ENCODE results near the gene FOCAD.

The FOCAD gene, protein sequence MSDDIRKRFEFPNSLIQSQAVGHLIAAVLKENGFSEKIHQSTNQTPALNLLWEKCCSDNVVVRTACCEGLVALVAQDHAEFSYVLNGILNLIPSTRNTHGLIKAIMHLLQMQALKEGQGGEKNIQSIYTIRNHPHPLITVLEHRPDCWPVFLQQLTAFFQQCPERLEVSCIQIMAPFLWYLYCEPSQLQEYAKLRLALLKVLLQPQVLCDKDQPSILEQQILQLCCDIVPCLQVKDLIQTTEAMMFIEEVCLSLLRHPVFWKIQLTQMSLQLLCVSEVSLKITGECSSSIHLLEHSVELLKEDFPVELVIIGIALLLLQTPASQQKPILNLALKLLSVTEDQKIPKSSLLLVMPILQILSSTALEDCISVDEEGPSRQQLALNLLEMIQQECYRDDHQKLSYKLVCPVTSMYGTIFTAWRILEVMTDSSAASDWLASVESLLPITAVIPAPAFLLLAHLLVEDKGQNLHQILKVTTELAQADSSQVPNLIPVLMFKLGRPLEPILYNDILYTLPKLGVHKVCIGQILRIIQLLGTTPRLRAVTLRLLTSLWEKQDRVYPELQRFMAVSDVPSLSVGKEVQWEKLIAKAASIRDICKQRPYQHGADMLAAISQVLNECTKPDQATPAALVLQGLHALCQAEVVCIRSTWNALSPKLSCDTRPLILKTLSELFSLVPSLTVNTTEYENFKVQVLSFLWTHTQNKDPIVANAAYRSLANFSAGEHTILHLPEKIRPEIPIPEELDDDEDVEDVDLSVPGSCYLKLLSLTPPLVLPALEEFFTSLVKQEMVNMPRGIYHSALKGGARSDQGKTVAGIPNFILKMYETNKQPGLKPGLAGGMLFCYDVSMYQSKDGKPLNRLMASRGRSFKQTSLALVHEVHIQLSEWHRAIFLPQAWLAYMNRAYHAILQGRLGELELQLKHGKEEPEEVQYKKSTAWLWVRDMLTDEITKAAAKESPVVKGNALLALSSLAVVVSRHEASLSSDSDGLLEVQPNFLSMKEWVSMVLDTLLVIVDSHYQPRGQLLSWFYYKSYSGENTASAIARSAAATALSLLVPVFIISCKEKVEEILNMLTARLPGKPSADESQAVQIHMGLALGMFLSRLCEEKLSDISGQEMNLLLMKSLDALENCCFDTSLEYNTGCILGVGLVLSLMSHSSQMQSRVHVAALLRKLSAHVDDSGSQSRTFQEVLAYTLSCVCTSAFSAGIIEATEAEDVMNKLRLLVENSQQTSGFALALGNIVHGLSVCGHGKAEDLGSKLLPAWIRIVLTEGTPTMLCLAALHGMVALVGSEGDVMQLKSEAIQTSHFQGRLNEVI (N-terminal part only)

DNA sequence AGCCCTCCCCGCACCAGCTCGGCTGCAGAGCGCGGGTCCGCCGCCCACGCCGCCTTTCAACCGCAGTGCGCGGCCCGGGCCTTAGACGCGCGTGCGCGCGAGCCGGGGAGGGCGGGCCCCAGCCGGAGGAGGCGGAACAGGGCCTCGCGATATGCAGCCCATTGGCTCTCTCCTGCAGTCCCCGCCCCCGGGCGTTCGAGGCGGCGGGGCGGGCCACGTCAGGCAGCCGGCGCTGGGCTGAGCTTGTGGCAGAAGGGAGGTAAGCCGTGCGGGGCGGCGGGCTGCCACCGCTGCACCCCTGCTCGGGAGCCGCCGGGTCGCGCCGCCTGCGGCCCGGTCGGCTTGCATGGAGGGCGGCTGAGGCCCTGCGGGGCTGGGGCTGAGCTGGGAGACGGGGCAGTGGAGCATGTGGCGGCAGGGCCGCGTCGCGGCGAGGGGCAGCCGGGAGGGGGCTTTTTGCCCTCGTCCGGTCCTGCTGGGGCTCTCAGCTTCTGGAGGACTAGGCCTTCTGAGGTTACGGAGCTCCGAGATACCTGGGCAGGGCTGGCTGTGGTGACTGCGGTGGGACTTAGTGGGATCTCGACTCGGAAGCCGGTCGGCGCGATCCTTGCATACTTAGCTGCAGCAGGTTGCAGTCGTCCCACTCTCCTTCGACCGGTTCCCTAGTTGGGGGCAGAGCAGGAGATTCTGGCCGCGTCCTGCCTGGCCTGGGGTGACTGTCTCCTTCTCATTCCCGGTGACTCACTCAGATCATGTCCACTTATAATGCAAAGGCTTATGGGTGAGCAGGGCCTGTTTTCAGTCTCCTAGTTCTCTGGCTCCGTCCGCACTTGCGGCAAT lies at the start of gene FOCAD:
FOCAD (plus strand) TSS at position 225 of the 840 bp plus-strand sequence. CDS start 31,095 bp downstream, outside the sequence.
- peak; percentile 92 to 96 (median 93) for DNase-seq

DNA sequence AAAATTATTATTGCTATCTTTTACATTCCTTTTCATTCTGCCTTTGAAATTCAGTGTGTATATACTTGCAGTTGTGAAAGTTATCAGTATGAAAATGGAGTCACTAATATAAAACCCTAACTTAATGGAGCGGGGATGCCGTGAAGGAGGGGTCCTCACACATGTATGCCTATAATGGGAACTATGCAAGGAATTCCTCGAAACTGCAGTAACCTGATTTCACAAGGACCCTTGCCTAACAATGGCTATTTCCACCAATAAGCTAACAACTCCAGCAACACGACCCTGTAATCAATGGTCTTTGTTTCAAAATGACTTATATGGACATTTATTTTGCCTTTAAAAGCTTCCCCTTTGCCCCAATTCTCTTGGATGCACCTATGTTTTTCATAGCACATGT lies 49.2 kb upstream of the FOCAD start:
- no peak for DNase-seq

DNA sequence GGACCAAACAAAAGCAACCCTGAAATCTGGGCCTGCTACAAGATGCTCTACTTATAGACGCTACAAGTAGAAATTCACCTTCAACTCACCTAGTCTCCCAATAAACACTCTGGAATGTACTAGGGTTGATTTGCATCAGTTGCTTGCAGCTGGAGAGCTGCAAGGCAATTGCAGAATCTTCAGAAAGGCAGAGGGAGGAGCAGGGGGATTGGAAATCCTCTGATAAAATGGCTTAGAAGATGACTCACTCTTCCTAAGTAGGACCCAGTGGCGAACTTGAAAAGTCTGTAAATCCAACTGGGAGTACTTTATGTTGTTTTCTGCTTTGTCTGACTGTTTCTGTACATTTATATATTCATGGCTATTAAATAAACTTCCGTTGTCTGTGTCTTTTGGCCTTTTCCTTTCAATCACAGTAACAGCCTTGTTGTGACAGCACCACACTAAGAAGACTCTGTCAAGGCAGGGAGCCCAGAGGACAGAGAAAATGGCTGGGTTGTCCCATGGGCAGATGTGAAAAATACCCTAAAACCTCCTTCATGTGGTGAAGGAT lies 47.1 kb upstream of the FOCAD start:
- no peak for DNase-seq

DNA sequence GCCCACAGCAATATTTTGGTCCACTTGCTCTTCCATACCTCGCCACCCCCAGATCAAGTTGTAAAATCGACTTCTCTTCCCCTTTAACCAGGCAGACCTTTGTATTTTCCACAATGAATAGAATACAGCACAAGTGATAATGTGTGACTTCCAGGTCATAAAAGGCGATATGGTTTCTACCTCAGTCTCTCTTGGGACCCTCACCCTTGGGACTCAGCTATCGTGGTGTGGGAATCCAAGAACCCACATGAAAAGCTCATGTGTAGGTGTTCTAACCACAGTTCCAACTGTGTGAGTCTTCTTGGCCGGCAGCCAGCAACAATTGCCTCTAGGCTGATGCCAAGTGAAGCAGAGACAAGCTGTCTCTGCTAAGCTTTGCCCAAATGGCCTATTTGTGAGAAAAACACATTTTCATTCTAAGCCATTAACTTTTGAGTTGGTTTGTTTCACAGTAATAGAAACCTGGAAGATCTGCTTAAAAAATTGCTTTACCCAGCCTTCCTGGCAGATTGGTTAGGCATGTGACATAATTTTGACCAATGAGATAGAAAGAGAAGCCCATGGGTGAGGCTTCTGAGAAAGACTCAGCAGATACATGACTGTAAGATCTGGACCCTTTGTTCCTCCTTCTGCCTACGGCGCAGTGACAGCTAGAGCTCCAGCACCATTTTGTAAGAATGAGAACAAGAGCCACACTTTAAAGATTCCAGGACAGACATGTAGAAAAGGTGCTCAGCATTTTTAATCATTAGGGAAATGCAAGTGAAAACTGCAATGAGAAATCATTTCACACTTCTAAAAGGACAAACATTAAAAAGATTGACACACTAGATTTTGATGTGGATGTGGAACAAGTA lies 43.5 kb upstream of the FOCAD start:
- DNase-seq: peak; percentile 56 to 84 (median 72)

DNA sequence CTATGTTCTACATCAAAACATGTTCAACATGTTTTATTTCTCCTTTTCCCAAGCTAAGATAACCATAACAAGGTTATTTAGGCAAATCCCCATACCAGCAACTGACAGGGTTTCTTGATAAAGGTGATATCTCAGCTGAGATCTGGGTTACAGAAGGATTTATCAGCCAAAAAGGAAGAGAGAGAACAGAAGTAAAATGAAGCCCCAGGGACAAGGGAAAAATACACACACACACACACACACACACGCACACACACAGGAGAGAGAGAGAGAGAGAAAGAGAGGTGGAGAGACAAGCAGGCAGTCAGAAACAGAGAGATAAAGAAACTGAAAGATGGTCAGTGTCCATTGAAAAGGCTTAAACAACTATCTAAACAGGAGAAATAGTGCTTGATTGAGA lies 42.0 kb upstream of the FOCAD start:
- DNase-seq: no peak

DNA sequence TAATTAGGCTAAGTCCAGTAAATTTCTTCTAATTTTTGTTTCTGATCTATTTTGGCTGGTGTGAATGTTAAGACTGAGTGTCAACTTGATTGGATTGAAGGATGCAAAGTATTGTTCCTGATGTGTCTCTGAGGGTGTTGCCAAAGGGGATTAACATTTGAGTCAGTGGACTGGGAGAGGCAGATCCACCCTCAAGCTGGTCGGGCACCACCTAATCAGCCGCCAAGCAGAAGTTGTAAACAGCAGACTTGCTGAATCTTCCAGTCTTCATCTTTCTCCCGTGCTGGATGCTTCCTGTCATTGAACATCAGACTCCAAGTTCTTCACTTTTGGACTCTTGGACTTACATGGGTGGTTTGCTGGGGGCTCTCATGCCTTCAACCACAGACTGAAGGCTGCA lies 40.4 kb upstream of the FOCAD start:
- DNase-seq: no peak

DNA sequence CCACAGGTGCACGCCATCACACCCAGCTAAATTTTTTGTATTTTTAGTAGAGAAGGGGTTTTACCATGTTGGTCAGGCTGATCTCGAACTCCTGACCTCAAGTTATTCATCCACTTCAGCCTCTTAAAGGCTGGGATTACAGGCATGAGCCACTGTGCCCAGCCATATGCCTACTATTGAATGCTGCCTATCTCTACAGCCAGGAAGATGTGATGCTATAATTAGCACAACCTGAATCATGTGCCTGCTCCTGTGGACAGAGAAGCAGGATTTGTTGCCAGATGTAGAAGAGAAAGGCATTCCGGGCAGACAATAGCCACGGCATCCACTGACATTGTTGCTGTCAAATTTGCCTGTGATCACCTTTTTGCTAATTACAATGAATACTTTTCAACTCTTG lies 37.4 kb upstream of the FOCAD start:
- DNase-seq: no peak

DNA sequence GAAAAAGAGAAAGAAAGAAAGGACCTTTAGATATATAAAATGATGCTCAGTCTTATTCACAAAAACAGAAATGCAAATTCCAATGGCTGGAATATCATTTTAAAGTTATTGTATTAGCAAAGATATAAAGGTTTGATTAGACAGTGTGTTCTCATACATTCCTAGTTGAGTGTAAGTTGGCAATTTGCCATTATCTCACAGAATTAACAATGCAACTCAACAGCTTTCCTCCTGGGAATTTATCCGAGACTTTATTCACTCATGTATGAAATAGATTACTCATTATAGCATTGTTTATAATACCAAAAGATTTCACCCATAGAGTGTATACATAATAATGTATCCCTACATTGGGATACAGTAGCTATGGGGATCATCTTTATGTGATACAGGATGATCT lies 34.7 kb upstream of the FOCAD start:
- DNase-seq: no peak

DNA sequence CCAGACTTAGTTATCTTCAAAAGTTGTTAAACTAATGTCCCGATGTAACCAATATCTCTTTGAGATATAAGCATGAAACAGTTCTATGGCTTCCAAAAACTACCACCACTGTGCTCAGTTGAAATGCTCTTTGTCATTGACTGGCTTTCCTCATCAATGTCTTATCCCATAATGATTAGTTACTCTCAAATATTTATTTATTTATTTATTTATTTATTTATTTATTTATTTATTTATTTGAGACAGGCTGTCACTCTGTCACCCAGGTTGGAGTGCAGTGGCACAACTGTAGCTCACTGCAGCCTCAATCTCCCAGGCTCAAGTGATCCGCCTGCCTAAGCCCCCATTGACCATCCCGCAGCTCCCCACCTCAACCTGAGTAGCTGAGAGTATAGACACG lies 33.7 kb upstream of the FOCAD start:
- no peak for DNase-seq

DNA sequence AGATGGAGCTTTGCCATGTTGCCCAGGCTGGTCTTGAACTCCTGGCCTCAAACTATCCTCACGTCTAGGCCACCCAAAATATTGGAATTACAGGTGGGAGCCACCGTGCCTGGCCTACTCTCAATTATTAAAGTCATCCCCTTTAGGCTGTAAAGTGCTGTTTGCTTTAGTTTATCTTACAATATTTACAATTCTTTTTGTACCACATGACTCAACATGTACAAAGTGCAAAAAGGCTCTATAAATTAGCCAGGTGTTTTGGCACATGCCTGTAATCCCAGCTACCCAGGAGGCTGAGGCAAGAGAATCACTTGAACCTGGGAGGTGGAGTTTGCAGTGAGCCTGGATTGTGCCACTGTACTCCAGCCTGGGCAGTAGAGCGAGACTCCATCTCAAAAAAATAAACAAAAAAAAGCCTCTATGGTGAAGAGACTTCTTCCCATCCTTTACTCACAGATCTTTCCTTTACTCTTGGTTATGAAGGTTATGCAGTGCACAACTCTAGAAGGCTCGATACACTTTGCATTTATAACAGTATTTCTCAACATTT lies 33.2 kb upstream of the FOCAD start:
- no peak for DNase-seq

DNA sequence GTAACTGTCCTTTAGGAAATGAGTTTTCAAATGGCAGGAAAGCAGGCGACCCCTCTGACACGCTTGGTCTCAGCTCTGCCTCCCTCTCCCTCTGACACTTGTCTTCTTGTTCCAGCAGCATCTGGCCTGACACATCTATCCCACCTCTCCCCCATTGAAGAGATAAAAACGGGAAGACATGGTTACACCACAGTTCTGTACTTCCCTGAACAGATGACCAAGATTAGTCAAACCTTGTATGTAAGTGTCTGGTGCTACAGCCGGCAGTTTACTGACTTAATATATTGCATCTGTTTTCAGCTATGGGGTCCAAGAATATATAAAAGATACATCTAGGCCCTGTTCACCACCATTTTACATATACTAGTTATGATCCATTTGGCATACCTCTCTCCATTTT lies 32.1 kb upstream of the FOCAD start:
- no peak for DNase-seq

DNA sequence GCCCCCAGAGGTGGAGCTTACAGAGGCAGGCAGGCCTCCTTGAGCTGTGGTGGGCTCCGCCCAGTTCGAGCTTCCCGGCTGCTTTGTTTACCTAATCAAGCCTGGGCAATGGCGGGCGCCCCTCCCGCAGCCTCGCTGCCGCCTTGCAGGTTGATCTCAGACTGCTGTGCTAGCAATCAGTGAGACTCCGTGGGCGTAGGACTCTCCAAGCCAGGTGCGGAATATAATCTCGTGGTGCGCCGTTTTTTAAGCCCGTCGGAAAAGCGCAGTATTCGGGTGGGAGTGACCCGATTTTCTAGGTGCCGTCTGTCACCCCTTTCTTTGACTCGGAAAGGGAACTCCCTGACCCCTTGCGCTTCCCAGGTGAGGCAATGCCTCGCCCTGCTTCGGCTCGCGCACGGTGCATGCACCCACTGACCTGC lies 25.8 kb upstream of the FOCAD start:
- peak; percentile 18 to 54 (median 44) for DNase-seq

DNA sequence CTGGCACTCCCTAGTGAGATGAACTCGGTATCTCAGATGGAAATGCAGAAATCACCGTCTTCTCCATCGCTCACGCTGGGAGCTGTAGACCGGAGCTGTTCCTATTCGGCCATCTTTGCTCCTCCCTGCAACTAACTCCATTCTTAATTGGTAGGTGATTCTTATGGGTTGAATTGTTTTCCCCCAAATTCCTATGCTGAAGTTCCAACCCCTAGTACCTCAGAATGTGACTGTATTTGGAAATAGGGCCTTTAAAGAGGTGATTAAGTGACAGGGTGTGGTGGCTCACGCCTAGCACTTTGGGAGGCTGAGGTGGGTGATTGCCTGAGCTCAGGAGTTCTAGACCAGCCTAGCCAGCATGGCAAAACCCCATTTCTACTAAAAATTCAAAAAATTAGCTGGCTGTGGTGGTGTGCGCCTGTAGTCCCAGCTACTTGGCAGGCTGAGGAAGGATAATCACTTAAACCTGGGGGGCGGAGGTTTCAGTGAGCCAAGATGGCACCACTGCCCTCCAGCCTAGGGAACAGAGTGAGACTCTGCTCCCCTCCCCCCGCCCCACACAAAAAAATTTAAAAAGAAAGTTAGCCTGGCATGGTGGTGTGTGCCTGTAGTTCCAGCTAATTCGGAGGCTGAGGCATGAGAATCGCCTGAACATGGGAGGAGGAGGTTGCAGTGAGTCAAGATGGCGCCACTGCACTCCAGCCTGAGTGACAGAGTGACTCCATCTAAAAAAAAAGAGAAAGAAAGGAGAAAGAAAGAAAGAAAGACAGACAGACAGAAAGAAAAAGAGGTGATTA lies 25.2 kb upstream of the FOCAD start:
- DNase-seq: peak in 1 of 6 experiments; percentile 2

DNA sequence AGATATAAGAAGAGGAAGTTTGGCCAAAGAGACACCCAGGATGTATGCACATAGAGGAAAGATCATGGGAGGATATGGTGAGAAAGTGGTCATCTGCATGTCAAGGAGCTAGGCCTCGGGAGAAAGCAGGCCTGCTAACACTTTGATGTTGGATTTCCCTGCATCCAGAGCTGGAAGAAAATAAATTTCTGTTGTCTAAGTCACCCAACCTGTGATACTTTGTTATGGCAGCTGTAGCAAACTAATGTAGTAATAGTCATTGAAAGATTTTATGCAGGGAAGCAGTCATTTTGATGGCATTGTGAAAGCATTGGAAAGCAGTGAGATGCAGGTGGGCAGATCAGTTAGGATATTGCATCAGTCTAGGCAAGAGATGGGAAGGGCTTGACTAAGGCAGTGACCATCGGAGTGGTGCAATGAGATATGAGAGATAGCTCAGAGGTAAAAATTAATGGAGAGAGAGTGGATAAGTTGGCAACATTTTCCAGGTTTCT lies 24.5 kb upstream of the FOCAD start:
- DNase-seq: no peak

DNA sequence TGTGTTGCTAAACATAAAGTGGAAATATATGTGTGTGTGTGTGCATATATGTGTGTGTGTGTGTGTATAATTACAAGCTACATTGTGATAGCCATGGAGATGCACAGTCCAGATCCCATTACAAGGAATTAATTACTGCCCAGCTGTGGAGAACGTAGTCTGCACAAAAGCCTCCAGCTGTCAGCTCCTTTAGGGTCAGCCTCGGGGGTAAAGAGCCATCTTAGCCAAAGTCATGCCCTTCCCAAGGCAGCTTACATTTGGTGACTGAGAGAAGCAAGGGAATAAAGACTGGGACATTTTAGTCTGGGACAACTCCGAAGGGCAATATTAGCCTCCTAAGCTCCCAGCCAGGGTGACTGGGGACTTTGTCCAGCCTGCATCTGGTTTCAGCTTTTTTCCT lies 21.9 kb upstream of the FOCAD start:
- no peak for DNase-seq

DNA sequence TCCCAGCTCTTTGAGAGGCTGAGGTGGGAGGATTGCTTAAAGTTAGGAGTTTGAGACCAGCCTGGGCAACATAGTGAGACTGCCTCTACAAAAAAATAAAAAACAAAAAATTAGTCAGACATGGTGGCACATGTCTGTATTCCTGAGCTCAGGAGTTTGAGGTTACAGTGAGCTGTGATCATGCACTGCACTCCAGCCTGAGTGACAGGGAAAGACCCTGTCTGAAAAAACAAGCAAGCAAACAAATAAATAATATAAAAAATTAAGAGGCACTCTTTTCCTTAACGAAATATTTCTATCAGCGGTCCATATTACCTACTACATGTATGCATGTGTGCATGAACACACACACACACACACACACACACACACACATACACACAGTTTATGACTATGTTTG lies 20.9 kb upstream of the FOCAD start:
- DNase-seq: no peak

DNA sequence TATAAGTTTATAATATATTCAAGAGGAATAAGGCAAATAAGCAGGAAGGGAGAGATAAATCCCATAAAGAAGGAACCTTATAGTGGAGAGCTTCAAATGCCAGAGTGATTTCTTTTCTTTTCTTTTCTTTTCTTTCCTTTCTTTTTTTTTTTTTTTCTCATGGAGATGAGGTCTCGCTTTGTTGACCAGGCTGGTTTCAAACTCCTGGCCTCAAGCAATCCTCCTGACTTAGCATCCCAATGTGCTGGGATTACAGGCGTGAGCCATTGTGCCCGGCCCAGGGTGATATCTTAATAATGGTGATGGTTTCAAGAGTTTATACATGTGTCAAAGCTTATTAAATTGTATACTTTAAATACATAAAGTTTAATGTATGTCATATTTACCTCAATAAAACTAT lies 19.6 kb upstream of the FOCAD start:
- no peak for DNase-seq

DNA sequence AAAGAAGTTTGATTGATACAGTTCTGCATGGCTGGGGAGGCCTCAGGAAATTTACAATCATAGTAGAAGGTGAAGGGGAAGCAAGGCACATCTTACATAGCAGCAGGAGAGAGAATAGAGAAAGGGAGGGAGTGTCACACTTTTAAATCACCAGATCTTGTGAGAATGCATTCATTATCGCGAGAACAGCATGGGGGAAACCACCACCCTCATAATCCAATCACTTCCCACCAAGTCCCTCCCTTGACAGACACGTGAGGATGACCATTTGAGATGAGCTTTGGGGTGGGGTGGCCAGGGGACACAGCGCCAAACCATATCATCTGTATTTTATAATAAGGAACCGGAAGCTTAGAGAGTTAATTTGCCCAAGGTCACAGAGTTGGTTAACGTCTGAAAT lies 13.7 kb upstream of the FOCAD start:
- no peak for DNase-seq

DNA sequence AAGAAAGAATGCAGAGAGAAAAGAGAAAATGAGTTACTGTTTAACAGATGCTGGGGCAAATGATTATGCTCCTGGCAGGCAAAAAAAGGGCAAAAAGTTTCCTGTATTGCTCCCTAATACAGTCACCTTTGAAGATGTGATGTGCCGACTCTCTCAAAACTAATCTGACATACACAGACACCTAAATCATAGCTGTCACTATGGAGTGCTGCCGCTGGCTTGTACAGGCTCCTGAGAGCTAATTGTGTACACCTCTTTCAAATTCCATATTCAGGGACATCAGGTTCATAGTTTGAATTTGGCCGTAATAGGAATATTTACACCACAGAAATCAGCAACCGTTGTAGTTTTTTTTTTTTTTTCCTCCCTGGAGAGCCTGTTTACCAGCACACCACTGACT lies 12.4 kb upstream of the FOCAD start:
- no peak for DNase-seq
